GM13976 (cell line): ENCODE results near the gene PCP4.
"Not testable (repeated sequence)": the region's sequence is repeated elsewhere in the genome, so short reads cannot be mapped to it uniquely, and the experiment has no call there.

Experiments
- DNase-seq: peaks from one replicate; pipeline ENCODE4 v3.0.0; 2012; ENCODE audit warnings: low spot score
- CTCF ChIP-seq: IDR thresholded peaks from 2 replicates; pipeline ENCODE4 v1.5.1; 2012; ENCODE audit warnings: borderline replicate concordance, mild to moderate bottlenecking; ENCODE audit not compliant: insufficient read depth; ENCODE audit errors: extremely low read depth, missing control alignments, control extremely low read depth
- in situ Hi-C: fragments of 300-500 bp; cut with MboI; formaldehyde crosslinking; loops from one replicate; pipeline ENCODE4 v1.12.0; 2022; ENCODE audit warnings: low sequenced_read_pairs, mixed read lengths, inconsistent platforms; ENCODE audit not compliant: unreplicated experiment

Gene PCP4

DNA sequence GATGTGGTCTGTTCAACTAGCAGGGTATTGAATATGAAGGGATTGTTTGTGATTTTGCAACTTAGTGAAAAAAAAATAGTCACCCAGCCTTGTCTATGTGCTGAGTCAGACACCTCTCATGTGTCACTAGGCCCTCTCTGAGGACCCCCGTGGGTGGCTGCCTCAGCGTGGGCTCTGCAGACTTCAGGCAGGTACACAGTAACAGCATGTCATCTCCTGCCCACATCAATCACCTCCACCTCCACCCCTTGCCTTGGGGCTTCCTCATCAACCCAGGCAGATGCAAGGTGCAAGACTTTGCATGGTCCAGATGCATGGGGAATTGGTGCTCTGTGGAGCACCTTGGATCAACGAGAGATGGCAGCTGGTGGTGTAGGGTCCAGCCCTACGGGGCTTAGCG, 23.9 kb downstream of the PCP4 start:
- DNase-seq: no peak
- no peak for TF ChIP-seq CTCF
- in situ Hi-C loops: no loop called here

- in situ Hi-C loops, DNase-seq: not testable (repeated sequence)
These were observed 24.6 kb downstream of the PCP4 start for GRCh38 chr21:39891863-39892262.

DNA sequence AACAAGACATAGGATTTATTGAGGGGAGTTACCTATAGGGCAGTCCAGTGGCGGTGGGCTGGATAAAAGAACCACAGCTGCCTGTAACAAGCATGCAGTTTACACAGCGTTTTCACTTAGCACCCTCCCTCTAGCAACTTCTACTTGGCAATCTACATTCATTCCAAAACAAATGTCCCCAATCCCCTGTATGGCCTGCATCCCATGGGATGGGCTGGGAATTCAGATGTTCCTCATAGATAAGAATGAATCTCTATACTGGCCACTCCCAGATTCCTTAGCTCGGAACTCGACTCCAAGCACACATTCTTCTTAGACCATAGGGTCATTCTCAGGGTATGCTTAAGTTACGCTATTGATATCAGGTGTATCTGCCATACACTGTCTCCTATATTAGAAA, 33.3 kb downstream of the PCP4 start:
- DNase-seq: no peak
- in situ Hi-C loops: no loop called here
- TF ChIP-seq CTCF: no peak

DNA sequence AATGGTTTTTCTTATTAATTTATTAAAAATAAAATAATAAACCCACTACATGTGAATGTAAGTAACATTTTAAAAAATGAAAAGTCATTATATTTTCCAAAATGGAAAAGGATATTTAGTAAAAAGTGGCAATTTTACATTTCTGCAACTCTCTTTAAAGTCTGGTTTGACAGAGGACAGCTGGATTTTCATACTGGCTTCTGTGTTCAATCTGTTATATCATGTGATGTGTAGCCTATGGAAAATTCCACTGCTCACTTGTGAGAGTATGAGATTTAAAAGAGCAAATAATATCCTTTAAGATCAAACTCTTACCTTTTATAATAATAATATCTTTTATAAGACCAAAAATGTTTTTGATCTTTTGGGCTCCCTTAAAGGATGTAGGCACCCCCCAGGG, 33.7 kb downstream of the PCP4 start:
- in situ Hi-C loops: no loop called here
- no peak for DNase-seq
- TF ChIP-seq CTCF: no peak

DNA sequence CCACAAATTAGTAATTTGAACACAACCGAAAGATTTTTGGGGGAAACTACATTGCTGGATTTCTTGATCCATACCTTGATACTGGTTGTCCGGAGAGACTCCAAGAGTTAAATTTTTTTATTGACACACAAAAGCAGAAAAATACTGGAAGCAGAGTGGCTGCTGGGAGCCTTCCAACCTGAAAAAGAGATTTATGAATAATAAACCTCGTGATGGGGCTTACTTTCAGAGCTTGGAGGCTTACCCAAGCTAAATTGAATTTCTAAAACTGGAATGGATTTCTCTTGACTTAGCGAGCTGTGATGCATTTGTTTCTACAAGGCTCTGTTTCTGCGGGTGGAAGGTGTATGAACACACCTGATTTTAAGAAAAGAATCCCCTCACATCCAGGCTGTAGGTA, 35.7 kb downstream of the PCP4 start:
- no peak for DNase-seq
- no peak for TF ChIP-seq CTCF
- in situ Hi-C loops: no loop called here

- TF ChIP-seq CTCF: no peak
- DNase-seq: no peak
- in situ Hi-C loops: no loop called here
These were observed 37.2 kb downstream of the PCP4 start for GRCh38 chr21:39904457-39904856.

- in situ Hi-C loops: no loop called here
- no peak for DNase-seq
- no peak for TF ChIP-seq CTCF
These were observed 41.2 kb downstream of the PCP4 start for GRCh38 chr21:39908265-39908923.
